GM19328 (cell line): ENCODE results near the gene CNST.
"Not testable (repeated sequence)": the region's sequence is repeated elsewhere in the genome, so short reads cannot be mapped to it uniquely, and the experiment has no call there.

Experiments
- ATAC-seq: cut with Tn5 transposase; IDR thresholded peaks from one replicate; pipeline ENCODE4 v1.9.1; 2021; ENCODE audit warnings: mild to moderate bottlenecking, moderate library complexity; ENCODE audit not compliant: unreplicated experiment

CNST gene

DNA sequence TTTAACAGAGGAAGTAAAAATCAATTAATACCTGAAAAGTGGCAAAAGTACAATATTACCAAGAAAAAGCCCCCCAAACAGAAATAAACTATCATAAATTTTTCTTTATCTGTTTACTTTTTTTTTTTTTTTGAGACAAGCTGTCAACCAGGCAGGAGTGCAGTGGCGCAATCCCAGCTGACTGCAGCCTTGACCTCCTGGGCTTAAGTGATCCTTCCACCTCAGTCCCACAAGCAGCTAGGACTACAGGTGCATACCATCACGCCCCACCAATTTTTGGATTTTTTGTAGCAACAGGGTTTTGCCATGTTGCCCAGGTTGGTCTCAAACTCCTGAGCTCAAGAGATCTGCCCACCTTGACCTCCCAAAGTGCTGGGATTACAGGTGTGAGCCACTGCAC lies 8.2 kb upstream of the CNST start:
- no peak for ATAC-seq

DNA sequence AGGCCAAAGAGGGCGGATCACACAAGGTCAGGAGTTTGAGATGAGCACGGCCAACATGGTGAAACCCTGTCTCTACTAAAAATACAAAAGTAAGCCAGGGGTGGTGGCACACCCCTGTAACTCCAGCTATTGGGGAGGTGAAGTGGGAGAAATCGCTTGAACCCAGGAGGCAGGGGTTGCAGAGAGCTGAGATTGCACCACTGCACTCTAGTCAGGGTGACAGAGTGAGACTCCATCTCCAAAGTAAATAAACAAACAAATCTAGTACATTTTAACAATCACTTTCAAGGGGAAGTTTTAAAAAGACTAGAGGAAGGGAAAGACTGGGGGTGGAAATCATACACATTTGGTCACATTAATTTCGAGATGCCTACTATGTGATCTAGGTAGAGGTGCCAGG lies 6.9 kb upstream of the CNST start:
- no peak for ATAC-seq

GRCh38 chr1:246560833-246561232 lies 5.4 kb upstream of the CNST start:
- ATAC-seq: not testable (repeated sequence)

- ATAC-seq: no peak
Measured at GRCh38 chr1:246564839-246565750, 1.2 kb upstream of the CNST start.

DNA sequence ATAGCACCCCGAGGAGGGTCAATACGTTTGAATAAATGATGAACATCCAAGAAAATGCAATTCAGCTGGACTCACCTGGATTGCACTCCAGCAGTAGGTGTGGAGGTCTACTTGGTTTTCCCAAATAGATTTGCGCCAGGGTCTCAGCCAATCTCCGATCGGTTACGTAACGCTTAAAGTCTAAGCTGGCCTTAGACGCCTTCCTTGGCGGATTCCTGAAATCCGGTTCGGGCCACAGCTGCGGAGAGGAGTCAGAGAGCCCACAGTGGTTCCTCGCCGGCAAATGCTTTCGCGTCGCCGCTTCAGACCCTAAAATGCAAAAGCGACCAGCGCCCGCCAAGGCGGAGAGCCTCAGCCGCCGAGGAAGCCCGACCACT lies 517 bp upstream of the CNST start:
- ATAC-seq: no peak

GRCh38 chr1:246566813-246567645 lies 773 bp downstream of the CNST start:
- peak; percentile 21 for ATAC-seq

DNA sequence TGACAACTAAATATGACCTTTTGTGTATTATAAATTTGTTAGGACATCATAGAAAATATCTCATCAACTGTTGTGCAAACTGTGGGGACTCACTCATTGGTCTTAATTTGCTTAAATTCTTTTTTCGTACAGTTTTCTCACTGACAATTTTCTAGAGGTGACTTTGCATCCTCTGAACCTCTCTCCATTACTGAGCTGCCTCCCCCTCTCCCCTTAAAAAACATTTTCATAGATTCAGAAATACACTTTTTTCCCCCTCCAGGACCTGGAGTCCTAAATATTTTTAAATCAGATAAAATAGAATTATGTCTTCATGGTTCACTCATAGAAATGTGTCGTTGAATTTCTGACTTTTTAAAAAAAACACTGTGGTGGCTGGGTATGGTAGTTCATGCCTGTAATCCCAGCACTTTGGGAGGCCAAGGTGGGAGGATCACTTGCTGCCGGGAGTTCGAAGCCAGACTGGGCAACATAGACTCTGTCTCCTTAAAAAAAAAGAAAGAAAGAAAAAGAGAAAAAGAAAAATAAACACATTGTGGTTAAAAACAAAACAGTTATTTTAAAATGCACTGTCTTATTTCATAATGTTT lies 1.5 kb downstream of the CNST start:
- ATAC-seq: no peak

- no peak for ATAC-seq
Measured at GRCh38 chr1:246569248-246570238, 3.3 kb downstream of the CNST start.

DNA sequence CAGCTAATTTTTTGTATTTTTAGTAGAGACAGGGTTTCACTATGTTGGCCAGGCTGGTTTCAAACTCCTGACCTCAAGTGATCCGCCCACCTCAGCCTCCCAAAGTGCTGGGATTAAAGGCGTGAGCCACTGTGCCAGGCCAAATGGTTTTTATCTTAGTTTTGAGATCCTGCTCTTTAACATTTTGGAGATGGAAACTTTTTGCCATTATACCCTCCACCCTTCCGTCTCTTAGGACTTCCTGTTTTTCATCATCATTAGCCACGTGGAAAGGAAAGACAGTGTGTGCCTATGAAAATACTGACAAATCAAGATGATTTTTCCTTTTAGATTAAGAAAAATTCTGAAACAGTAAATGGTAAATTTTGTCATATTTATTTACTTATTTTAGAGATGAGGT lies 5.1 kb downstream of the CNST start:
- ATAC-seq: not testable (repeated sequence)

DNA sequence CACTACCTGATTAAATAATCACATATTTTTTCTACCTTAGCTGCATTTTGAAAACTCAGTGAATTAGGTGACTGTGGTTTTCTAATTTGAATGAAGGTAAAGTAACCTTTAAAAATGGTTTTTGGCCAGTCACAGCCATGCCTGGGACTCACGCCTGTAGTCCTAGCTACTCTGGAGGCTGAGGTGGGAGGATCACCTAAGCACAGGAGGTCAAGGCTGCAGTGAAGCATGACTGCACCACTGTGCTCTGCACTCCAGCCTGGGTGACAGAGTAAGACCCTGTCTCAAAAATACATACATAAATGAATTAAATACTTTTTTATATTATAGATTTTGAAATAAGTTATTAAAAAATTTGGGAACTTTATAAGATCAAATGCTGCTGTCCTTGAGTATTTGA lies 5.7 kb downstream of the CNST start:
- ATAC-seq: no peak

DNA sequence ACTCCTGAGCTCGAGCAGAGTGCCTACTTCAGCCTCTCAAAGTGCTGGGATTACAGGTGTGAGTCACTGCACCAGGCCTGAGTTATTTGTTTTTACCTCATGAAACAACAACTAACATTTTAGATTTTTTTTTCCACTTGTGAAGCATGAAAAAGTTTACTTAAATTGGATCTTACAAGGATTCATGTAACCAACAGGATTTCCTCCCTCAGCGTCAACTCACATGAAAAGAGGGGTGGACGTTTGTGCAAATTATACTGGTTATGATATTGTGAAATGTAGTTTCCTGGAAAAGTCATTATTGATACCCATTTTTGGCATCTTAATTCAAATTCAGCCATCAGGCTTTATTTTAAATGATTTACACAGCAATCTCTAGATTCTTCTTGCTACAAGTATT lies 6.5 kb downstream of the CNST start:
- no peak for ATAC-seq

DNA sequence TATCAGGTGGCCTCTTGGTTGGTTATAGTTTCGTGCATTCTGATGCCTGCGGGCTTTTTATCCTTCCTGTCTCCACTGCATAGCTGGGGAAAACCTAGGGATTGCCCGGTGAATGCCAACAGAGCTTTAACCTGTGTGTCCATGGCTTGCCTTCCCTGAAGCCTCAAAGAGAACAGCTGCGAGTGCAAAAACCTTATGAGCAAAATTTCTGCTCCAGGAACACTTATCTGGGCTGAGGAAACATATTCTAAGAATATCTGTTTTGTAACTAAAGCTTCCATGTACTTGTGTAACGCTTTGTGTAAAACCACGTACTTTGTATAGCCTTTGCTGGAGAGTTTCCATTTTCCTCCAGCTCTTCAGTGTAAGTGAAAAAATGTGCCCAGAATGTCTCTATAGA lies 7.2 kb downstream of the CNST start:
- no peak for ATAC-seq

- no peak for ATAC-seq
Measured at GRCh38 chr1:246576709-246577032, 10.4 kb downstream of the CNST start.

- ATAC-seq: no peak
Measured at GRCh38 chr1:246577082-246577719, 10.9 kb downstream of the CNST start.

GRCh38 chr1:246577720-246578106 lies 11.5 kb downstream of the CNST start:
- ATAC-seq: no peak

DNA sequence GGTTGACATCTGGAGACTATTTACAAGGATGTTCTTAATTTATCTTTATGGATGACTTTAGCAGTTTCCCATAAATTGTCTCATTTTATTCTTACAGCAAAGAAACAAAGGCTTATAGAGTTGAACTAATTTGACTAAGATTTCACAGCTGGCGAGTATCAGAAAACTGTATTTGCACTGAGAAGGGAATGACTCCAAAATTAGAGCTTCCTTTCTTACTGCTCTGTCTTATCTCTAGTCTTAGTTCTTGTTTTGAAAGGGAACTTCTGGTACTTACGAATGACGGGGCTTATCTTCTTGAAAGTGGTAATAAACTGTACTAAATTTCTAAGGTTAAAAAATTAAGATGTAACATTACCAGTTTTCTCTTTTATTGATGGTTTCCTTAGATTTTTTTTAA lies 13.6 kb downstream of the CNST start:
- no peak for ATAC-seq

DNA sequence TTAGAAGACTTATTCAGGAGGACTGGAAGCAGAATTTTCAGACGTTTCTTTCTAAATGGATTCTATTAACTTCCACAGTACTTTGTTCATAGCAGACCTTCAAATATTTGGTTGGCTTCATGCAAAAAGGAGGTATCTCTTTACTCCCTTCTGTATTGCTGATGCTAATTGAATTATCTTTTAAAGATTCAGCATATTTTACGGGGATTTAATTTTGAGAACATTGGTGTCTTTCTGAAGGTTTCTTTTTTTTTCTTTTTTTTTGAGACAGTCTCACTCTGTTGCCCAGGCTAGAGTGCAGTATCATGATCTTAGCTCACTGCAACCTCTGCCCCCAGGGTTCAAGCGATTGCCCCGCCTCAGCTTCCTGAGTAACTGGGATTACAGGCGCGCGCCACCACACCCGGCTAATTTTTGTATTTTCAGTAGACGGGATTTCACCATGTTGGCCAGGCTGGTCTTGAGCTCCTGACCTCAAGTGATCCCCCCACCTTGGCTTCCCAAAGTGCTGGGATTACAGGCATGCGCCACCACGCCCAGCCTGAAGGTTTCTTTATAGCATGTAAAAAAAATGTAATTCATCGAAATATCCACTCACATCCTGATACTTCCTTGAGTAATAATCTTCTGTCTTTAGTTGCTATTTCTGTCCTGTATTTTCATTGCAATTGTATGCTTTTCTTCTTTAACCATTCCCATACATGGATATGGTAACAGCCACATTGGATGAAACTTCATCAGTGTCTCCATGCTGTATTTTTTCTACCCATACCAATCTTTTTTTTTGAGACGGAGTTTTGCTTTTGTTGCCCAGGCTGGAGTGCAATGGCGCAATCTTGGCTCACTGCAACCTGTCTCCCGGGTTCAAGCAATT lies 14.5 kb downstream of the CNST start:
- ATAC-seq: no peak

GRCh38 chr1:246582301-246583055 lies 16.2 kb downstream of the CNST start:
- no peak for ATAC-seq

DNA sequence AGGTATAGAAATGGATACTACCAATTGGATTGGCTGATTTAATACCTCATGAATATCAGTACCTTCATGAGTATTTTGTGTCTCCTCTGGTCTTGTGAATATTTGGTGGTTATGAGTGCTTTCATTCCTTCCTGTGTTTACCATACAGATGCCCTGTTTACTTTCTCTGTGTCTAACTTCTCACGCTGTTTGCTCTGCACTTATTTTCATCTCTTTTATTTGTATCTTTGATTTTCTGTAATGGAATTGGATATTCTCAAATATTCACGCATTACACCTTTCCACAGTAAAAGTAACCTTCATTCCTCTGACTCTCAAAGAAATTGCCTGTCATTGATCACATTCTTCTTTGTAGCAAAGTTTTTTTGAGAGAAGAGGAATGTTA lies 16.8 kb downstream of the CNST start:
- no peak for ATAC-seq
